Smooth muscle cell (in vitro differentiated cells): ENCODE results near the gene LARGE1. TPM values are rescaled to one million over a fixed set of nuclear protein-coding genes. Genes with fewer than 3 reads are reported as not detected.

Experiments
- DNase-seq: peaks from one replicate; lab custom pipeline; 2025; ENCODE audit not compliant: unreplicated experiment; lab: John Stamatoyannopoulos, UW
- H2AFZ ChIP-seq: fragments of 200-600 bp; sonication (generic); 2 replicates; pipeline ENCODE4 v1.6.0; 2016; ENCODE audit warnings: antibody characterized with exemption, low read depth, mild to moderate bottlenecking
- H3F3A ChIP-seq: fragments of 200-600 bp; sonication (generic); 2 replicates; pipeline ENCODE4 v1.6.0; 2017; ENCODE audit warnings: antibody characterized with exemption, low read depth
- H3K27ac ChIP-seq: fragments of 200-600 bp; sonication (generic); 2 replicates; pipeline ENCODE4 v1.5.1; 2016; ENCODE audit warnings: low read depth, mild to moderate bottlenecking
- H3K27me3 ChIP-seq: fragments of 200-600 bp; sonication (generic); 2 replicates; pipeline ENCODE4 v1.6.1; 2016; ENCODE audit warnings: low read depth, mild to moderate bottlenecking
- H3K36me3 ChIP-seq: fragments of 200-600 bp; sonication (generic); 2 replicates; pipeline ENCODE4 v1.5.1; 2016; ENCODE audit warnings: low read depth
- H3K4me1 ChIP-seq: fragments of 200-600 bp; sonication (generic); 2 replicates; pipeline ENCODE4 v1.5.1; 2016; ENCODE audit warnings: low read depth
- H3K4me2 ChIP-seq: fragments of 200-600 bp; sonication (generic); 2 replicates; pipeline ENCODE4 v1.6.0; 2016; ENCODE audit warnings: mild to moderate bottlenecking
- H3K4me3 ChIP-seq: fragments of 200-600 bp; sonication (generic); 2 replicates; pipeline ENCODE4 v1.5.1; 2016; ENCODE audit warnings: mild to moderate bottlenecking
- H3K79me2 ChIP-seq: fragments of 200-600 bp; sonication (generic); 2 replicates; pipeline ENCODE4 v1.6.0; 2016; ENCODE audit warnings: low read depth, mild to moderate bottlenecking
- H3K9ac ChIP-seq: fragments of 200-600 bp; sonication (generic); 2 replicates; pipeline ENCODE4 v1.6.0; 2016; ENCODE audit warnings: low read depth
- H3K9me3 ChIP-seq: fragments of 200-600 bp; sonication (generic); replicated peaks from 2 replicates; pipeline ENCODE4 v1.5.1; 2016; ENCODE audit warnings: low read depth
- H4K20me1 ChIP-seq: fragments of 200-600 bp; sonication (generic); 2 replicates; pipeline ENCODE4 v1.6.0; 2016; ENCODE audit warnings: low read depth
- CTCF ChIP-seq: fragments of 200-600 bp; sonication (generic); IDR thresholded peaks from 2 replicates; pipeline ENCODE4 v1.5.1; 2017; ENCODE audit warnings: borderline replicate concordance, mild to moderate bottlenecking, antibody characterized with exemption; ENCODE audit not compliant: insufficient read depth, poor library complexity, severe bottlenecking
- WGBS: methylation state at CpG from one replicate; pipeline ENCODE4 v1.1.7; 2016; ENCODE audit warnings: low lambda C conversion rate; 5-methylcytosine and 5-hydroxymethylcytosine counted together
- polyA plus RNA-seq: library from polyadenylated mRNA; unstranded; fragments of >200 nt; fragmentation: Nextera tagmentation; extraction: Ambion mirVana; gene quantifications from 2 replicates; pipeline ENCODE4 v1.2.1, GENCODE V29; 2016
- total RNA-seq: library from RNA; depleted of rRNA; stranded (reverse); fragments of >200 nt; gene quantifications from 2 replicates; pipeline ENCODE4 v1.2.3, GENCODE V29; 2014

The LARGE1 gene
- total and polyA plus RNA-seq, 2 experiments from 2014 or later = 11.9 to 18.0 TPM

GRCh38 chr22:33325232-33326004 is 594.9 kb downstream of the LARGE1 start:
- no peak for DNase-seq
- Histone ChIP-seq H3K36me3 (no peaks in the 10 kb centered on the region), H4K20me1 (no peaks in the 10 kb centered on the region), H2AFZ (no peak overlapping the region), H3K4me2 (no peak overlapping the region), H3K4me1 (no peaks in the 10 kb centered on the region), H3K9me3 (no peaks in the 10 kb centered on the region), H3K27me3 (no peaks in the 10 kb centered on the region), H3K4me3 (no peak overlapping the region), H3F3A (no peaks in the 10 kb centered on the region), H3K9ac (no peak overlapping the region), H3K27ac (no peak overlapping the region), H3K79me2 (no peaks in the 10 kb centered on the region)
- 87% methylated on average over 5 of the region's 5 CpGs for WGBS
- TF ChIP-seq CTCF = no peak

GRCh38 chr22:33324228-33324627 is 596.0 kb downstream of the LARGE1 start:
- Histone ChIP-seq H3K4me3 (no peak overlapping the region), H3K36me3 (no peaks in the 10 kb centered on the region), H3K27ac (no peak overlapping the region), H3F3A (no peaks in the 10 kb centered on the region), H3K27me3 (no peaks in the 10 kb centered on the region), H3K79me2 (no peaks in the 10 kb centered on the region), H4K20me1 (no peaks in the 10 kb centered on the region), H3K4me1 (no peaks in the 10 kb centered on the region), H3K9me3 (no peaks in the 10 kb centered on the region), H3K9ac (no peak overlapping the region), H2AFZ (no peak overlapping the region), H3K4me2 (no peak overlapping the region)
- TF ChIP-seq CTCF = no peak
- WGBS = 80% methylated on average over 2 of the region's 2 CpGs
- DNase-seq = no peak

GRCh38 chr22:33321466-33321865 is 598.8 kb downstream of the LARGE1 start:
- no peaks in the 10 kb centered on the region for H3K4me1 ChIP-seq
- no peak overlapping the region for H3K4me3 ChIP-seq
- 98% methylated on average over 3 of the region's 3 CpGs for WGBS
- no peak overlapping the region for H3K27ac ChIP-seq
- no peak for TF ChIP-seq CTCF
- H3K4me2 ChIP-seq = no peak overlapping the region
- no peaks in the 10 kb centered on the region for H4K20me1 ChIP-seq
- H3K27me3 ChIP-seq = no peaks in the 10 kb centered on the region
- no peak overlapping the region for H3K9ac ChIP-seq
- no peaks in the 10 kb centered on the region for H3K9me3 ChIP-seq
- H3K36me3 ChIP-seq = no peaks in the 10 kb centered on the region
- no peaks in the 10 kb centered on the region for H3K79me2 ChIP-seq
- DNase-seq = no peak
- no peaks in the 10 kb centered on the region for H3F3A ChIP-seq
- H2AFZ ChIP-seq = no peak overlapping the region

- Histone ChIP-seq H3K27ac (no peak overlapping the region), H3K4me2 (no peak overlapping the region), H3F3A (no peaks in the 10 kb centered on the region), H3K79me2 (no peaks in the 10 kb centered on the region), H3K4me1 (no peaks in the 10 kb centered on the region), H3K27me3 (no peaks in the 10 kb centered on the region), H3K36me3 (no peaks in the 10 kb centered on the region), H3K9me3 (no peaks in the 10 kb centered on the region), H3K9ac (no peak overlapping the region), H2AFZ (no peak overlapping the region), H4K20me1 (no peaks in the 10 kb centered on the region), H3K4me3 (no peak overlapping the region)
- WGBS = 97% methylated on average over 15 of the region's 15 CpGs
- TF ChIP-seq CTCF = no peak
- no peak for DNase-seq
Observed at GRCh38 chr22:33315954-33316353, 604.3 kb downstream of the LARGE1 start.
